ENCODE results near the gene PSD2.

GRCh38 chr5:139822553-139823425 lies 27.2 kb downstream of the PSD2 start:
- TF ChIP-seq POLR2A (IDR thresholded peaks at IDR 0.05; ENCODE audit: low read length): no peak
- no peak for TF ChIP-seq GATA1 (IDR thresholded peaks at IDR 0.05; ENCODE audit: low read depth, low read length)

All from erythroblast (primary cell).